Lower leg skin (tissue), 4 donors: ENCODE measurements around the gene PTPN4. TPM values are rescaled to one million over a fixed set of nuclear protein-coding genes. Genes with fewer than 3 reads are reported as not detected.

Experiments
- DNase-seq, 2 donors: peaks; one replicate each; pipeline ENCODE4 v3.0.0-alpha.2; 2019; ENCODE audit warnings: low spot score in 2 of 2
- H3K4me3 ChIP-seq: fragments of 200-600 bp; sonication (generic); 2 replicates; pipeline ENCODE4 v1.5.1; 2017; ENCODE audit warnings: mild to moderate bottlenecking, low read depth; ENCODE audit not compliant: poor library complexity, severe bottlenecking
- POLR2A ChIP-seq, 2 donors: fragments of 450-650 bp; IDR thresholded peaks; one replicate each; pipeline ENCODE4 v1.6.1; 2016 to 2017; ENCODE audit warnings: antibody characterized with exemption in 2 of 2, mild to moderate bottlenecking in 1 of 2, moderate library complexity in 1 of 2
- WGBS, 2 donors: methylation state at CpG; one replicate each; pipeline ENCODE4 v1.1.5; 2018; 5-methylcytosine and 5-hydroxymethylcytosine counted together
- intact Hi-C: fragments of 100-400 bp; cut with DNase I; formaldehyde crosslinking; loops from one replicate; pipeline ENCODE4 v1.15.0; 2023; ENCODE audit warnings: low total_unique reads
- total RNA-seq, 4 donors: library from RNA; depleted of rRNA; stranded (reverse); fragments of >200 nt; gene quantifications; one replicate each; pipeline ENCODE4 v1.1.0, GENCODE V29; 2016
- TF ChIP-seq, protein P1 (sequence below), 3 donors: fragments of 450-650 bp; IDR thresholded peaks; one replicate each; pipeline ENCODE4 v1.5.1; 2016; ENCODE audit warnings: antibody characterized with exemption in 3 of 3, mild to moderate bottlenecking in 3 of 3, moderate library complexity in 2 of 3

PTPN4 gene
- total RNA-seq, 4 donors from 2014 or later = 13.0 to 49.5 (median 20.4) TPM

GRCh38 chr2:119744335-119744939 lies 15.3 kb upstream of the PTPN4 start:
- no peak for DNase-seq
- no peak for TF ChIP-seq POLR2A (IDR thresholded peaks at IDR 0.05)
- TF ChIP-seq, protein P1, sequence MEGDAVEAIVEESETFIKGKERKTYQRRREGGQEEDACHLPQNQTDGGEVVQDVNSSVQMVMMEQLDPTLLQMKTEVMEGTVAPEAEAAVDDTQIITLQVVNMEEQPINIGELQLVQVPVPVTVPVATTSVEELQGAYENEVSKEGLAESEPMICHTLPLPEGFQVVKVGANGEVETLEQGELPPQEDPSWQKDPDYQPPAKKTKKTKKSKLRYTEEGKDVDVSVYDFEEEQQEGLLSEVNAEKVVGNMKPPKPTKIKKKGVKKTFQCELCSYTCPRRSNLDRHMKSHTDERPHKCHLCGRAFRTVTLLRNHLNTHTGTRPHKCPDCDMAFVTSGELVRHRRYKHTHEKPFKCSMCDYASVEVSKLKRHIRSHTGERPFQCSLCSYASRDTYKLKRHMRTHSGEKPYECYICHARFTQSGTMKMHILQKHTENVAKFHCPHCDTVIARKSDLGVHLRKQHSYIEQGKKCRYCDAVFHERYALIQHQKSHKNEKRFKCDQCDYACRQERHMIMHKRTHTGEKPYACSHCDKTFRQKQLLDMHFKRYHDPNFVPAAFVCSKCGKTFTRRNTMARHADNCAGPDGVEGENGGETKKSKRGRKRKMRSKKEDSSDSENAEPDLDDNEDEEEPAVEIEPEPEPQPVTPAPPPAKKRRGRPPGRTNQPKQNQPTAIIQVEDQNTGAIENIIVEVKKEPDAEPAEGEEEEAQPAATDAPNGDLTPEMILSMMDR (IDR thresholded peaks at IDR 0.05) = no peak
- intact Hi-C loops = no loop called here
- H3K4me3 ChIP-seq = no peak overlapping the region
- 69 to 73% methylated on average over 2 of the region's 2 CpGs for WGBS, 2 donors

- intact Hi-C loops = no loop called here
- TF ChIP-seq, protein P1 (IDR thresholded peaks at IDR 0.05) = no peak
- no peak for TF ChIP-seq POLR2A (IDR thresholded peaks at IDR 0.05)
- no peak for DNase-seq
- no peak overlapping the region for H3K4me3 ChIP-seq
- 75 to 84% methylated on average over 2 of the region's 2 CpGs for WGBS, 2 donors
These were observed 14.2 kb upstream of the PTPN4 start for GRCh38 chr2:119745566-119745965.

- 64 to 72% methylated on average over 15 of the region's 15 CpGs for WGBS, 2 donors
These were observed 12.7 kb upstream of the PTPN4 start for GRCh38 chr2:119746836-119747686.

GRCh38 chr2:119748135-119748534 lies 11.6 kb upstream of the PTPN4 start:
- no peak overlapping the region for H3K4me3 ChIP-seq
- no peak for DNase-seq
- intact Hi-C loops = no loop called here
- TF ChIP-seq, protein P1 (IDR thresholded peaks at IDR 0.05) = no peak
- TF ChIP-seq POLR2A (IDR thresholded peaks at IDR 0.05) = no peak
- 80 to 86% methylated on average over 4 of the region's 4 CpGs for WGBS, 2 donors

More at GRCh38 chr2:119746836-119747686, 12.7 kb upstream of the PTPN4 start:
- H3K4me3 ChIP-seq = no peak overlapping the region
- intact Hi-C loops = no loop called here
- no peak for TF ChIP-seq POLR2A (IDR thresholded peaks at IDR 0.05)
- TF ChIP-seq, protein P1 (IDR thresholded peaks at IDR 0.05) = no peak
- no peak for DNase-seq

DNA sequence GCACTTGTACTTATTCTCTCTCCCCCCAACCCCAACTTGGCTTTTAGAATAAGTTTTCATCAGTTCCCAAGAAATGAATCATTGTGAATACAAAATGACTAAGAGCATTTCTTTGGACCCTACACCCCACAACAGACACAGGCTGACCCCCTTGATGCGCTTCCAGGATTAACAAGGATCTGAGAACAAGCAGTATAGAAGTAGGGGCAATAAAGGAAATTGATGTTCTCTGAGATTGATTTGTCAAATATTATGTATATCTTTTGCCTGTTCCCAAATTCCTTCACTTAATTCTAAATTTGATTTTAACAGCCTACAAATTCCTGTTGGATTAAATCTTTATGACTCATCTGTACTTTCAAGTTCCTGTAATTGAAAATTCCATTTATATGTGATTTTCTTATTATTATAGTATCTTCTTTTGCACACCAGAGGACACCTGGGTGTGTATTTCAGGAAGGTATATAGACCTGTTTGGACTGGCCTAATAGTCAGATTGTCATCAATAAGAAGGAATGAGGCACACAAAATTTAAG lies 10.2 kb upstream of the PTPN4 start:
- no peak for DNase-seq
- no peak overlapping the region for H3K4me3 ChIP-seq
- intact Hi-C loops = no loop called here
- TF ChIP-seq POLR2A (IDR thresholded peaks at IDR 0.05) = no peak
- TF ChIP-seq, protein P1 (IDR thresholded peaks at IDR 0.05) = no peak
- 89 to 93% methylated on average over 1 of the region's 1 CpG for WGBS, 2 donors
